Effector CD8-positive, alpha-beta T cell (primary cell): Measurements from ENCODE around the gene C1QTNF5.

Experiments used
- DNase-seq: peaks from one replicate; lab custom pipeline; 2025; lab: John Stamatoyannopoulos, UW

The C1QTNF5 gene

DNA sequence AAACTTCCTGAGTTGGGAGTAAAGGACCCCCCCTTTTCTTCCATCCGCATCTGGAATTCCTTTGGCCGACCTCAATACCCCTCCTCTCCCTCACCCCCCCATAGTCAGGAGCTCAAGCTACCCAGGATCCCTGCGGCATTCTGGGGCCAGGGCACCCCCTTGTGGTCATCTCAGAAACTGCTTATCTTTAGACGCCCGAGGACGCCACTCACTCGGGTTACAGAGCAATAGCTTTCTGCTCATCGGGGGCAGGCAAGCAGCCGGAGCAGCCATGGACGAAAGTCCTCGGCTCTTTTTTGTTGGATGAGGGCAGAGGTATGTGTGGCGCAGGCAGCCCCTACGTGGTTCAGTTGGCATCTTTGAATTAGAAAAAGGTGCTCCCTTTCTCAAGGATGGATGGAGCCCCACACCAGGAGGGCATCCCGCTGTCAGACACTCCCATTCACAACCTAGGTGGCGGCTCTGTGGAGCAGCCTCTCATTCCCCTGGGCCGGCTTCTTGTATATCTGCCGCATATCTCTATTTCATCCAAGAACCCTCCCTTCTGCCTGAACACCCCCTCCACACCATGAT is 2.3 kb downstream of the C1QTNF5 start:
- DNase-seq, result peak; percentile 47

DNA sequence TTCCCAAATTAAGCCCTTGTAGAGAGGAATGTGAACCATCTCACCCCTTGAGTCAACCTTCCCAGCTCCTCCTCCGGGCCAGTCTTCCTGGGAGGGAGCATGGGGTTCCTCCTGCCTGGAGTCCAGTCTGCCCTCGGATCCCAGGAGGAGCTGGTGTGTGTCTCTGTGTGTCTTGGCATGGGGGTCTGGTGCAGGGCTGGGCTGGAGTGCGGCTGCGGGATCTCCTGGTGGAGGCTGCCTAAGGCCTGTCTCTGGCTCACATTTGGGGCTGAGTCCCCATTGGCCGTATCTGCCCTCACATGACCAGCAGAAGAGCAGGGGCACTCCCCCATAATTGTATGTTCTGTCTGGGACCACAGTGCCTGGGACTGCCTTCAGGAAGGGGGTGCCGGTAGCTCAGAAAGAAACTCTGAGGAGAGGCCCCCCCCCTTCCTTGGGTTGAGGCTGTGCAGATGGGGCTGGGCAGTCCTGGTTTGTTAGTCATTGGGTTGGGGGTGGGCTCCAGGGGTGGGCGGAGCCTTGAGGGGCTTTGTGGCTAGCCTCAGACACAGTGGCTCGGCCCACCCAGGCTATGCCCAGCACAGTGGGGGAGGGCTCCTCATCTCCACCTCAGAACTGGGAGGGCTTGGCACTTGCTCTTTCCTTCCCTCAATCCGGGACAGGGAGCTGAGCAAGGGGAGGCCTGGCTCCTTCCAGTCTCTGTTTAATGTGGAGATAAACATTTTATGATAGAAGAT is 2.9 kb downstream of the C1QTNF5 start:
- DNase-seq, result no peak

DNA sequence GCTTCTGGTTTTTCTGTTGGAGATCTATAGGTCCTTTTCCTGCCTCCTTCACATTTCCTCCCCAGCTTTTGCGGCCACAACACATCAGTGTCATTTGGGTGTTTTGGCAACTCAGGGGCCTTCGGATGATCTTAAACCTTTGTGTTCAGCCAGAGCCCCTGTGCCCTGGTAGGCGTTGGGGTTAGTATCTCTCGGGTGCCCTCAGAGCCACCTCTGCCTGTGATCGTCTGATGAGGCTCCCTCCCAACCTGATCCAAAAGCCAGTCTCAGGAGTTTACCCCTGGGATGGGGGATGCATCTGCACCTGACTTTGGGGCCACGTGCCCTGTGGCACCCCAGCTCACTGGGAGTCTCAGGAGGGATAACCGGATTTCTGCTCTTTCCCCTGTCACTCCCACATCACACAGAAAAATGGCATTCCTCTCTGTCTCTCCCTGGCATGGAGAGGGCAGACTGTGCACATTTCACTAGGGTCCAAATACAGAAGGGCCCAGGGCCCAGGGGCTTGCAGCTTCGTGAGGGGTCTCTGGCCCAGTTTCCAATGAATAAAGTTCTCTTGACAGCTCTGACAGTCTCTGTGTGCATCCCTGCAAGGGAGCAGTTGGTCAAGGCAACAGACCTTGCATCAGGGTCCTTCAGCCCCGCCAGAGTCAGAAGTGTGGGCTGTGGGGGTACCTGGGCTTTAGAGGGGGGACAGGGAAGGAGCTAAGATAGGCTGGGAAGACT is 3.8 kb downstream of the C1QTNF5 start:
- DNase-seq, result no peak

DNA sequence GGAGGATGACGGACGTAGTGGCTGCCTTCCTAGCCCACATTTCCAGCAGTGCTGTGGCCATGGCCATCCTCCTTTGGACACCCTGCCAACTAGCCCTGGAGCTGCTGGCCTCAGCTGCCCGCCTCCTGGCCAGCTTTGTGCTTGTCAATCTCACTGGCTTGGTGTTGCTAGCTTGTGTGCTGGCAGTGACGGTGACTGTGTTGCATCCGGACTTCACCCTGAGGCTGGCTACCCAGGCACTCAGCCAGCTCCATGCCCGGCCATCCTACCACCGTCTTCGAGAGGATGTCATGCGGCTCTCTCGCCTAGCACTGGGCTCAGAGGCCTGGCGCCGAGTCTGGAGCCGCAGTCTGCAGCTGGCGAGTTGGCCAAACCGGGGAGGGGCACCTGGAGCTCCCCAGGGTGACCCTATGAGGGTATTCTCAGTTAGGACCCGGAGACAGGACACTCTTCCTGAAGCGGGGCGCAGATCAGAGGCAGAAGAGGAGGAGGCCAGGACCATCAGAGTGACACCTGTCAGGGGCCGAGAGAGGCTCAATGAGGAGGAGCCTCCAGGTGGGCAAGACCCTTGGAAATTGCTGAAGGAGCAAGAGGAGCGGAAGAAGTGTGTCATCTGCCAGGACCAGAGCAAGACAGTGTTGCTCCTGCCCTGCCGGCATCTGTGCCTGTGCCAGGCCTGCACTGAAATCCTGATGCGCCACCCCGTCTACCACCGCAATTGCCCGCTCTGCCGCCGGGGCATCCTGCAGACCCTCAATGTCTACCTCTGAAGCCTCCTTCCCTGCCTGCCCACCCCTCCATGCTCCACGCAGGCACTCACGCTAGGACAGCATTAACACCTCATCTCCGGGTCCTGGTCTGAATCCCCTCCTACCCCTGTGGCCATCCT is 4.8 kb downstream of the C1QTNF5 start:
- no peak for DNase-seq

DNA sequence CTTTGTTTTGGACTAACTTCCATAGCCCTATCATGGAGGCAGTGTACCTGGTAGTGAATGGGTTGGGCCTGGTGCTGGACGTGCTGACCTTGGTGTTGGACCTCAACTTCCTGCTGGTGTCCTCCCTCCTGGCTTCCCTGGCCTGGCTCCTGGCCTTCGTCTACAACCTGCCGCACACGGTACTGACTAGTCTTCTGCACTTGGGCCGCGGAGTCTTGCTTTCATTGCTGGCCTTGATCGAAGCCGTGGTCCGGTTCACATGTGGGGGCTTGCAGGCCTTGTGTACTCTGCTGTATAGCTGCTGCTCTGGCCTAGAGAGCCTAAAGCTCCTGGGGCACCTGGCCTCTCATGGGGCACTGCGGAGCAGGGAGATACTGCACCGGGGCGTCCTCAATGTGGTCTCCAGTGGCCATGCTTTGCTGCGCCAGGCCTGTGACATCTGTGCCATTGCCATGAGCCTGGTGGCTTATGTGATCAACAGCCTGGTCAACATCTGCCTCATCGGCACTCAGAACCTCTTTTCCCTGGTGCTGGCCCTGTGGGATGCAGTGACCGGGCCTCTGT is 5.5 kb downstream of the C1QTNF5 start:
- no peak for DNase-seq

DNA sequence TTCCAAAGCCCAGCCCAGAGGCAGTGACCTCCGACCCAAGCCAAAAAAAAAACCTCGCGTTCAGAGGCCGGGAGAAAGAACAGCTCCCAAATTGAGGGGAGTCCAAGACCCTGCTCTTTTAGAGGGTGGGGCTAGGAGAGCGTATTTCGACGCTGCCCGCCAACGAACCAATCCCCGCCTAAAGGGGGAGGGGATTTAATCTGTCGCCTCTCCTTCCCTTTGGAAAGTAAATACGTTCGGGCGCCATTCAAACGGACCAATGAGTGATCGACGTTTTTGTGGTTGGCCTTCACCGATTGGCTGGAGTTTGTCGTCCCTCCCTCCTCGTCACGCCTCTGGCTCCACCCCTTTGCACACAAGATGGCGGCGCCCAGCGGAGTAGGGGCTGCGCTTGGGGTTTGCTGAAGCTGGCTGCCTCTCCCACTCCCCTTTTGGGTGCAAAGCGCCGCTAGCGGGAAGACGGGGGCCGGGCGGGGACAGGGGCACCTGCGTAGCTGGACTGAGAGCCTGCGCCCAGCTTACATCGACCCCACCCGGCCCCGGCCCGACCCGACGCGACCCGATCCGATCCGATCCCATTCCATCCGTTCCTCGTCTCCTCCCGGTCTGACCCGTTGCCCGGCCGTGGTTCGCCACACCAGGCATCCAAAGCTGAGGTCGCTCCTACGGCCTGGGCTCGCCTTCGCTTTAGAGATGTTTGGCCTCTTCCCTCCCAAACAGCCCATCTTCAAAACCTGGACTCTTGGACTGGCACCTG is 6.3 kb downstream of the C1QTNF5 start, which contains the start of gene RNF26:
RNF26 (plus strand) TSS at position 354 of the 757 bp plus-strand sequence. CDS start 596 bp downstream, outside the sequence.
- peak; percentile 91 for DNase-seq

DNA sequence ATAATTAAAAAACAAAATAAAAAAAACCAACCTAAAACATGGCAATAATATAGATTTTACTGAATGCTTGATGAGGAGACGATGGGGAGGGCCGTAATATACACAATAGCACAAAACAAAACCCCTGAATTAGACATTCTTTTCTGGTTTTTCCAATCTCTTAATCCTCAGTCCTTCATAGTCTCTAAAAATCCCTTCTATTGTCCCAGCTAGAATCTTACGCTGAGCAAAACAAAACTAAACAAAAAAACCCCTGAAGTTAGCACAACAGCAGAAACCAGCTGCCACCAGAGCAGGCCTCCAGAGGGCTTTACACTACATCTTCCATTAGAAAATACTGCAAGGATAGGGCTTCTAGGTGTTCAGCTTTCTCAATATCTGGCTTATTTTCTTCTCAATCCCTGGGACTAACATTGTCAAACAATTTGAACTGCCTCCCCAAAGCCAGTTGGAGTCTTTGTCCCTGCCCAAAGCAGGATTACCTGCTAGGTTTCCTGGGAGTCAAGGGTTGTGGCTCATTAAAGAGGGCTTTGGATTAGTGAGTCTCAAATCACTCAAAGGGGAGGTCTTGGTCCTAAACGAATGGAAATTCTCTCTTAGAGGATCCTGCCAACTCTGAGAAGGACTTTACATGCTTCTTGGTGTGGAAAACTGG is 8.4 kb downstream of the C1QTNF5 start:
- no peak for DNase-seq

DNA sequence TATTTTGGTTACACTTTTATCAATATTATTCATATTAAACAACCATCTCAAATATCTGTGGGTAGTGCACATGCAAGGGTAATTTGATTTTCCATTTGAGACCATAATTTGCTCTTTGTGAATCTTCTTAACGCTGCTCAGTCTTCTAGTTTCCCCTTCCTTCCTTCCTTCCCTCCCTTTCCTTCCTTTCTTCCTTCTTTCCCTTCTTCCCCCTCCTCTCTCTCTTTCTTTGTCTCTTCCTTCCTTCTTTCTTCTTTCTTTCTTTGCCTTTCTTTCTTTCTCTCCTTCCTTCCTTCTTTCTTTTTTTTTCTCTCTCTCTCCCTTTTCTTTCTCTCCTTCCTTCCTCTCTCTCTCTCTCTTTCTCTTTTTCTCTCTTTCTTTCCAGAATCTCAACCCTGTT is 10.4 kb downstream of the C1QTNF5 start:
- DNase-seq, result no peak

DNA sequence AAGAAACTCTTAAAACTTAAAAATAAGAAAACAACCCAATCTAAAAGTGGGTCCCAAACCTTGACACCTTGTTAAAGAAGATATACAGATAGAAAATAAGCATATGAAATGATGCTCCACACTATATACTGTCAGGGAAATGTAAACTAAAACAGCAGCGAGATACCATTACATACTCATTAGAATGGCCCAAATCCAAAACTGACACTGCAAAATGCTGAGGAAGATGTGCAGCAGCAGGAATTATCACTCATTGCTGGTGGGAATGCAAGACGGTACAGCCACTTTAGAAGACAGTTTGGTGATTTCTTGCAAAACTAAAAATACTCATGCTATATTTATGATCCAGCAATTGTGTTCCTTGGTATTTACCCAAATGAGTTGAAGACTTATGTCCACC is 11.4 kb downstream of the C1QTNF5 start:
- no peak for DNase-seq

DNA sequence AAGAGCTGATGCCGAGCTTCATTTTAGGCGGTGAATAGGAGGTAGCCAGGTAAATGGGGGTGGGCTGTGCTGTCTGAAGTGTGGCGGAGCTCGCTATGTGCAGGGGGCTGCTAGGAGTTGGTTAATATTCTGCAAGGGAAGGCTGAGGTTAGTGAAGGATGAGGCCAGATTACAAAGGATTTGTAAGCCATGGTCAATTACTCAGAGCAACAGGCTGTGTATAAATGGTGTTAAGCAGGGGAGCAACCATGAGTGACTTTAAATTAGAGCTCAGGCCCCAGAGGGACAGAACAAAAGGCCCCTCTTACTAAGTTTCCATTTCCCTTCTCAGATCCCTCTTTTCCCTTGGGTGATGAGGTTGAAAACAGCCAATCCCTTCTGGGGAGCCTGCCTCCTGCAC is 16.5 kb downstream of the C1QTNF5 start:
- no peak for DNase-seq

DNA sequence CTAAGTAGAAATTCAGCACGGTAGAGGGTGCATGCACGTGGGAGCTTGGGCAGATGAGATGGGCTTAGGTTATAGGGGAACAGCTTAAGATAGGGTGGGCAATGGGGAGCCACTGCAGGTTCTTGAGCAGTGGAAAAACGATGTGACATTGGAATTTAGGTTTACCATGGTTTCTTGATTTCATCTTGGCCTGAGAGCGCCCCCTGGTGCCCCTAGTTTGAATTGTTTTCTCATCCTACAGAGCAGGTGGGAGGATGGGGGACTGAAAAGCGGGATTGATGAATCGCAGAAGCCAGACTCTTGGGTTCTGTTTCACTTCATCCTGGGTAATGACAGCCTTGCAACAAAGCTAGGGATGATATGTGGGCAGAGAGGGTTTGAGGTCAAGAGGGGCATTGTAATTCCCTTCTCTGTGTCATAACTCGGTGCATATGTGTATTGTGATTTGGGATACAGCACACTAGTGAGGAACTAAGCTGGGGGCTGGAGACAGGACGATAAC is 17.1 kb downstream of the C1QTNF5 start:
- peak; percentile 78 for DNase-seq

DNA sequence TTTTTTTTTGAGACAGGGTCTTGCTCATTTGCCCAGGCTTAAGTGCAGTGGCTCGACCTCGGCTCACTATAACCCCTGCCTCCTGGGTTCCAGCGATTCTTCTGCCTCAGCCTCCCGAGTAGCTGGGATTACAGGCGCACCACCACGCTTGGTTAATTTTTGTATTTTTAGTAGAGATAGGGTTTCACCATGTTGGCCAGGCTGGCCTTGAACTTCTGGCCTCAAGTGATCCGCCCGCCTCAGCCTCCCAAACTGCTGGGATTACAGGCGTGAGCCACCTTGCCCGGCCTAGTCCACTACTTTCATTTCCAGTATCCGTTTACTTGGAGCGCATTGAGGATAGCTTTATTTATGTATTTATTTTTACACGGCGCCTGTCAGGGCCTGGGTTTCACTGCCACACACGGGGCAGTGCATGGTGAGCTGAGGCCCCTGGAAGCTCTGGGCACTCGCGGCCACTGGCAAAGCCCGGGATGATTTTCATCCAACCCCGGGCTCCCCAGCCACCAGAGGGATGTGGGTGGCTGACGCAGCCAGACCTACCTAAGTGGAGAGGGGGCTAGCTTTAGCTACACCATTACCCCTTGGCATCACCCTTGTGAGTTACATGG is 17.7 kb downstream of the C1QTNF5 start:
- no peak for DNase-seq

DNA sequence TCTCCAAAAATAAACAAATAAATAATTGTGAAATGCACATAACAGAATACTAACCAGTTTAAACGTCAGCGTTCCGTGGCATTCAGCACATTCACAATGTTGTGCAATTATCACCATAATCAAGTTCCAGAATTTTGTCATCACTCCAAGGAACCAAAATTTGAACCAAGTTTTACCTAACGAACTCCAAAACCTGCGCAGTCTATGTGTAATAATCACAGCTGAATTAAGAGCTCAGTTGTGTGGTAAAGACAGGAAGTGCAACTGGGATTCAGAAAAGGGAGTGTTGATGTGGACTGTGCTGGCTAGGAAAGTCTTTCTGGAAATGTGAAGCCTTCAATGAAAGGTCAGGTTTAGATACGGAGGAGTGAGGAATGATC is 18.3 kb downstream of the C1QTNF5 start:
- DNase-seq, result no peak

DNA sequence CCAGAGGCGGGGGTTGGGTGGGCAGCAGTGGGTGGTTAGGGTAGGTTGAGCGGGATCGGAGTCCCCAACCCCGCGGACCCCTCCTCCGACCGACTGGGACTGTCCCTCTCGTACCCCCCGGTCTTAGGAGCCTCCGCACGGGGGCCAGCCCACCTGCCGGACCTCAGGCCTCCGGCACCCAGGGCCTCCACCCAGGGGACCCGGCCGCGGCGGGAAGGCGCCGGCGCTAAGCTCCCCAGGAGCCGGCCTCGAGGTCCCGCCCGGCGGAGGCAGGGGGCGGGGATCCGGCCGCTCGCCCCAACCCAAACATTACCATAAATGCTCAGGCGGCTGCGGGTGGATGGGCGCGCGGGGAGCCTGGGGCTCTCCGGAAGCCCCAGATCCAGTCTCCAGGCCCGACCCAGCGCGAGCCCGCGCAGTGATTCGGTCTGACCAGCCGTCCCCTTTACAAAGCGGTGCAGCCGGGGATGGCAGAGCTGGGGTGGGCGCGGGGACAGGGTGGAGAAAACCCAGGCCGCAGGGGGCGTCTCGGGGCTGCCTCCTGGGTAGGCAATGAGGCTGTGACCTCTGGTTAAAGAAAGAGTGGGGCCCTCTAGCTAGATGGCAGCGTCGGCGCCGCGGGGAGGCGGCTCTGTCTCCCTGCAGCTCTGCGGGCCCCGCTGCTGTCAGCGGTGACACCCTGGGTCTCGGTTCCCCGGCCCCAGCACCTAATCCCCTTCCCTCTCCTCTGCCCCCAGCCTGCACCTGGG is 19.7 kb downstream of the C1QTNF5 start:
- DNase-seq, result peak; percentile 22

DNA sequence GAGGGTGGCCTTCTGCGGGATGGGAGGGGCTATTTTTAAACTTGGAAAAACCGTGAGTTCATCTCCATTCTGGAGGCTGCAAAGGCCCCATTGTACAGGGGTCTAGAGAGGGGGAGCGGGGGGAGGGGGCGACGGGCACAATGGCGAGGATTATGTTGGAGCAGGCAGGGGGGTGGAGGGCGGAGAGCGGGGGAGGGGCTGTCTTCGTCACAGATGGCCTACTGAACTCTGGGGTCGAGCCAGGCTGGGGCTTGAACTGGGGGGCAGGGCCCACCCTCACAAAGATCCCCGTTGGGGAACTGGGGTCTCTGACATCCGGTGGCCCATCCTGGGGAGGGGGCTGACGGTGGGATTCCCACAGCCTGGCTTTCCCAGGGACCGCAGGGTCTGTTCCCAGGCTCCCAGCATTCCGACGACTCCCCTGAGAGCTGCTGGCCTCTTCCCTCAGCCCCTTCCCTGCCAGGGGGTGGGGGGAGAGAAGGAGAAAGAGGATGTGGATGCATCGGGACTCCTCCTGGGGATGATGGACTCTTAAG is 20.4 kb downstream of the C1QTNF5 start:
- no peak for DNase-seq

DNA sequence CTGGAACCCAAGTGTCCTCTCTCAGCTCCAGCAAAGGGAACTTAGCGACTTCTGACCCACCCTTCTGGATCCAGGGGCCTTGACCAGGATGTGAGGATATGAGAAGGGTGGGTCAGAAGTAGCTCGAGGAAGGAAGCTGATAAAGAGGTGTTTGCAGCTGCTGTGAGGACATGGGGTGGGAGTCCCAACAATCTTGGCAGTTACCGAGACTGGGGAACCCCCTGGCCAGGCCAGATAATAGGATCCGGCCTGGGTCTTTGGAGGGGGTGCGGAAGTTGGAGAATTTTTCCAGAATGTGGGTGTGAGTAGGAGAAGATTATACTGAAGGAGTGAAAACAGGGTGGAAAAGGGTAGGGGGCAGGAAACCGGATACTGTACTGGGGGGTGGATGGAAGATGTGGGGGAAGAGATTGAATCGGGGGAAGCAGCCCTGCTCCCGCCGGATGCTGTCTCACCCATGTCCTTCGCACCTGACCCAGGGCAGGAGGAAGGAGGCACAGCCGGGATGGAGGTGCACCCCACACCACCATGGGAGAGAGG is 20.9 kb downstream of the C1QTNF5 start:
- DNase-seq, result no peak

DNA sequence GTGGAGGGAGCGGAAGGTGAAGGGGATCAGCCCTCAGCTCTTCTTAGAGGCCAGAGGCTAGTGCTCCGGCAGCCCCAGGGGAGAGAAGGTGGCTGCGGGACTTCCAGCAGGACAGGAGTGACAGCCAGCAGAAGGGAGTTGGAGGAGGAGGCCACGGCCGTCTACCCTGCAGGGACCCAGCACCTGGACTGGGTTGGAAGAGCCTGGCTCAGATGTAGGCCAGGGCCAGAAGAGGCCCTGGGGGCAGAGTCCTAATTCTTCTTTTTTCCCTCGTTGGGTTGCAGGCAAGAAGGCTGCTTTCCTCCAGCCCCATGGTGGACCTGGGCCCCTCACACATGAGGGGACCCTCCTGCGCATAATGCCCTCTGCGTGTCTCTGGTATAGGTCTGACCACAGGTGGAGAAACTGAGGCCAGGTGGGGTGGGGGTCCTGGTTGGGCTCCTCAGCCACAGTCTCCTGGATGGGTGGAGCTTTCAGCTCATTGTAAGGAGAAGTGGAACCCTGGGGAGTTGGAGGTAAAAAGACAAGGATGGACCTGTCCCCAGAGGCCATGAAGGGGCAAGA is 21.5 kb downstream of the C1QTNF5 start:
- no peak for DNase-seq
